ENCODE data around the gene SLC2A10.

- TF ChIP-seq EZH2phosphoT487 (IDR thresholded peaks at IDR 0.05; ENCODE audit: unreplicated experiment) (no peak), CTCF (conservative IDR thresholded peaks at IDR 0.05; ENCODE audit: low read depth in 2 of 2) (no peak), POLR2AphosphoS5 (IDR thresholded peaks at IDR 0.05; ENCODE audit: low read depth) (no peak), STAT1 (IDR thresholded peaks at IDR 0.05; ENCODE audit: unreplicated experiment) (no peak), EZH2 (IDR thresholded peaks at IDR 0.05; ENCODE audit: low read depth, unreplicated experiment) (no peak), REST (IDR thresholded peaks at IDR 0.05; ENCODE audit: unreplicated experiment) (no peak), JUNB (IDR thresholded peaks at IDR 0.05; ENCODE audit: unreplicated experiment) (no peak), ZNF114 (CRISPR knock-in tag; IDR thresholded peaks at IDR 0.05) (no peak)
Observed at GRCh38 chr20:46764068-46764467, 54.6 kb downstream of the SLC2A10 start.

Data from GM23338 (cell line).